Endothelial cell of umbilical vein (primary cell): ENCODE results near the gene PPP1R26. TPM values are rescaled to one million over a fixed set of nuclear protein-coding genes. Genes with fewer than 3 reads are reported as not detected.

ENCODE experiments used
- BruUV-seq: library from RNA; stranded (reverse); fragments of 400-500 nt; replicated peaks from 2 replicates; lab custom pipeline; 2021; lab: Mats Ljungman, UMichigan
- CTCF ChIA-PET: fragments of 300-600, 350-600 bp; sonication (Branson Sonifier 250); formaldehyde crosslinking; loops from one replicate; lab custom pipeline; 2021; ENCODE audit warnings: antibody characterized with exemption, inconsistent platforms; lab: Charles Lee
- POLR2A ChIA-PET: fragments of 300-600, 350-600 bp; sonication (Branson Sonifier 250); formaldehyde crosslinking; loops from one replicate; lab custom pipeline; 2021; ENCODE audit warnings: antibody characterized with exemption, inconsistent platforms; lab: Charles Lee
- DNase-seq: peaks from one replicate; pipeline ENCODE4 v3.0.0-alpha.2; 2011; ENCODE audit warnings: low read depth, low spot score
- FAIRE-seq: peaks from 2 replicates; lab custom pipeline; 2011; peaks lifted over from hg19 to GRCh38; lab: Jason Lieb, UNC
- H2AFZ ChIP-seq: 2 replicates; pipeline ENCODE4 v1.6.0; 2012; ENCODE audit warnings: low read depth, low read length, control low read depth, inconsistent platforms
- H3K27ac ChIP-seq: 2 replicates; pipeline ENCODE4 v1.5.1; 2011; ENCODE audit warnings: low read depth, mild to moderate bottlenecking, control low read depth, low read length, moderate library complexity; ENCODE audit not compliant: insufficient read depth
- H3K27me3 ChIP-seq, 2 experiments: 2 replicates each; pipeline versions ENCODE4 v1.6.0 to v1.6.1; 2011; ENCODE audit warnings: low read length in 2 of 2, mixed read lengths in 1 of 2; ENCODE audit not compliant: control insufficient read depth in 2 of 2, insufficient read depth in 2 of 2
- H3K36me3 ChIP-seq, 2 experiments: 2 replicates in 1 of 2; 3 replicates in 1 of 2; pipeline ENCODE4 v1.5.1; 2011; ENCODE audit warnings: low read length in 2 of 2, mild to moderate bottlenecking in 1 of 2, moderate library complexity in 1 of 2; ENCODE audit not compliant: control insufficient read depth in 2 of 2, insufficient read depth in 2 of 2; ENCODE audit errors: extremely low read depth in 1 of 2
- H3K4me1 ChIP-seq: 3 replicates; pipeline ENCODE4 v1.5.1; 2011; ENCODE audit warnings: mild to moderate bottlenecking, low read length; ENCODE audit not compliant: control insufficient read depth, insufficient read depth; ENCODE audit errors: extremely low read depth
- H3K4me2 ChIP-seq: 2 replicates; pipeline ENCODE4 v1.6.1; 2011; ENCODE audit warnings: low read length, control low read depth, mixed read lengths; ENCODE audit not compliant: insufficient read depth
- H3K4me3 ChIP-seq, 3 experiments: fragments of 200-600 bp in 1 of 3; sonication (generic), shearing (Covaris generic) in 1 of 3; replicated peaks in 1 of 3; 2 replicates each; pipeline ENCODE4 v1.5.1; 2011 to 2016; ENCODE audit warnings: control low read depth in 3 of 3, low read length in 3 of 3, mild to moderate bottlenecking in 2 of 3, inconsistent platforms in 1 of 3, low read depth in 1 of 3, moderate library complexity in 1 of 3; ENCODE audit not compliant: insufficient read depth in 1 of 3
- H3K79me2 ChIP-seq: 2 replicates; pipeline ENCODE4 v1.6.0; 2012; ENCODE audit warnings: low read length, inconsistent platforms; ENCODE audit not compliant: control insufficient read depth, insufficient read depth
- H3K9ac ChIP-seq: replicated peaks from 2 replicates; pipeline ENCODE3; 2011; ENCODE audit warnings: low read length, control low read depth; ENCODE audit not compliant: insufficient read depth; ENCODE audit errors: extremely low read depth
- H3K9me1 ChIP-seq: replicated peaks from 3 replicates; pipeline ENCODE4 v1.6.0; 2011; ENCODE audit warnings: mild to moderate bottlenecking, low read length; ENCODE audit not compliant: control insufficient read depth, insufficient read depth; ENCODE audit errors: extremely low read depth
- H3K9me3 ChIP-seq: replicated peaks from 2 replicates; pipeline ENCODE4 v1.5.1; 2012; ENCODE audit warnings: low read length, inconsistent platforms; ENCODE audit not compliant: control insufficient read depth, insufficient read depth
- H4K20me1 ChIP-seq: replicated peaks from 2 replicates; pipeline ENCODE3; 2011; ENCODE audit warnings: mild to moderate bottlenecking, low read length; ENCODE audit not compliant: control insufficient read depth, insufficient read depth; ENCODE audit errors: extremely low read depth
- CTCF ChIP-seq, 2 donors: IDR thresholded peaks; 1 replicate in 1 of 2; 2 replicates in 1 of 2; pipeline ENCODE4 v1.5.1; 2011; ENCODE audit warnings: low read length in 2 of 2, mild to moderate bottlenecking in 2 of 2, moderate library complexity in 2 of 2, control low read depth in 1 of 2, inconsistent platforms in 1 of 2, low read depth in 1 of 2; ENCODE audit not compliant: insufficient read depth in 1 of 2; ENCODE audit errors: extremely low read depth in 1 of 2
- FOS ChIP-seq: IDR thresholded peaks from 2 replicates; pipeline ENCODE4 v1.6.1; 2011; ENCODE audit warnings: mild to moderate bottlenecking, low read length, moderate library complexity, borderline replicate concordance; ENCODE audit not compliant: insufficient read depth
- GATA2 ChIP-seq: IDR thresholded peaks from 2 replicates; pipeline ENCODE4 v1.7.0; 2011; ENCODE audit warnings: low read depth, mild to moderate bottlenecking, moderate library complexity, mixed read lengths, low read length; ENCODE audit not compliant: insufficient read length, insufficient read depth
- JUN ChIP-seq: IDR thresholded peaks from 2 replicates; pipeline ENCODE4 v1.6.1; 2011; ENCODE audit warnings: borderline replicate concordance, low read depth; ENCODE audit not compliant: insufficient read length, insufficient read depth
- MAX ChIP-seq: IDR thresholded peaks from 2 replicates; pipeline ENCODE4 v1.6.1; 2011; ENCODE audit not compliant: insufficient read depth, insufficient read length
- POLR2A ChIP-seq: IDR thresholded peaks from 2 replicates; pipeline ENCODE4 v1.6.1; 2012; ENCODE audit warnings: low read depth, mild to moderate bottlenecking, control low read depth, low read length
- POLR2AphosphoS5 ChIP-seq: IDR thresholded peaks from 2 replicates; pipeline ENCODE4 v1.6.1; 2012; ENCODE audit warnings: low read depth, mild to moderate bottlenecking, control low read depth, low read length, moderate library complexity; ENCODE audit not compliant: insufficient read depth
- dilution Hi-C: fragments of 300-500 bp; cut with MboI; formaldehyde crosslinking; loops from one replicate; pipeline ENCODE4 v1.15.0; 2019; ENCODE audit warnings: low sequenced_read_pairs; ENCODE audit not compliant: extremely low pct_ligation_motif_present
- intact Hi-C: fragments of 100-400 bp; cut with micrococcal nuclease; formaldehyde crosslinking; loops from one replicate; pipeline ENCODE4 v1.10.0; 2022
- polyA plus RNA-seq, 4 experiments: library from polyadenylated mRNA; depleted of rRNA in 3 of 4; stranded (reverse) in 3 of 4; unstranded in 1 of 4; fragments of >200 nt; gene quantifications; 2 replicates each; pipeline versions ENCODE4 v1.2.1 to v1.2.3, GENCODE V29; 2011 to 2012; ENCODE audit warnings: missing spikeins in 1 of 4
- total RNA-seq: library from RNA; stranded (reverse); gene quantifications from 2 replicates; pipeline ENCODE4 v1.2.3, GENCODE V29; 2021

The PPP1R26 gene
- total and polyA plus RNA-seq, 2 donors (not counting 3 experiments of a cell fraction or from before 2014, with no cell fraction given): 5.9 to 16.9 TPM

- Histone ChIP-seq H2AFZ (no peak overlapping the region), H3K4me2 (no peak overlapping the region), H4K20me1 (no peaks in the 10 kb centered on the region), H3K9me1 (no peaks in the 10 kb centered on the region), H3K36me3 (no peaks in the 10 kb centered on the region), H3K4me1 (no peaks in the 10 kb centered on the region), H3K27ac (no peak overlapping the region), H3K79me2 (no peaks in the 10 kb centered on the region), H3K27me3 (no peaks in the 10 kb centered on the region), H3K9ac (no peak overlapping the region), H3K9me3 (no peaks in the 10 kb centered on the region), H3K4me3 (no peak overlapping the region)
- no TSS peak for BruUV-seq
- dilution Hi-C loops: no loop called here
- intact Hi-C loops: no loop called here
- ChIA-PET CTCF (no interaction called here), POLR2A (no interaction called here)
- TF ChIP-seq MAX (no peak), POLR2A (no peak), CTCF (IDR thresholded peaks at IDR 0.05; ENCODE audit: extremely low read depth in 1 of 2, insufficient read depth in 1 of 2, low read depth in 1 of 2, low read length in 2 of 2) (no peak), GATA2 (no peak), JUN (no peak), POLR2AphosphoS5 (no peak), FOS (no peak)
- no peak for FAIRE-seq
- no peak for DNase-seq
Observed at GRCh38 chr9:135442075-135442474, 37.5 kb upstream of the PPP1R26 start.
